Parathyroid adenoma (tissue), 2 donors: ENCODE data around the gene PRKAR1A.

ENCODE experiments used
- H2AFZ ChIP-seq: fragments of 300-600 bp; sonication (generic); one replicate; pipeline ENCODE4 v1.7.0; 2017; ENCODE audit warnings: antibody characterized with exemption, mild to moderate bottlenecking
- H3K27ac ChIP-seq: fragments of 300-600 bp; sonication (generic); one replicate; pipeline ENCODE4 v1.7.0; 2017
- H3K27me3 ChIP-seq: fragments of 300-600 bp; sonication (generic); one replicate; pipeline ENCODE4 v1.7.0; 2017; ENCODE audit warnings: low read length; ENCODE audit not compliant: control insufficient read depth, insufficient read depth
- H3K36me3 ChIP-seq: fragments of 300-600 bp; sonication (generic); one replicate; pipeline ENCODE4 v1.7.0; 2017; ENCODE audit warnings: low read length; ENCODE audit not compliant: control insufficient read depth, insufficient read depth
- H3K4me1 ChIP-seq: fragments of 300-600 bp; sonication (generic); one replicate; pipeline ENCODE4 v1.7.0; 2017; ENCODE audit warnings: control low read depth
- H3K4me2 ChIP-seq: fragments of 300-600 bp; sonication (generic); one replicate; pipeline ENCODE4 v1.7.0; 2017; ENCODE audit warnings: low read length
- H3K4me3 ChIP-seq: fragments of 300-600 bp; sonication (generic); one replicate; pipeline ENCODE4 v1.7.0; 2017; ENCODE audit warnings: low read depth, low read length
- H3K79me2 ChIP-seq: fragments of 300-600 bp; sonication (generic); one replicate; pipeline ENCODE4 v1.7.0; 2017; ENCODE audit warnings: control low read depth
- H3K9ac ChIP-seq: fragments of 300-600 bp; sonication (generic); one replicate; pipeline ENCODE4 v1.7.0; 2017; ENCODE audit warnings: mild to moderate bottlenecking
- H3K9me3 ChIP-seq: fragments of 300-600 bp; sonication (generic); one replicate; pipeline ENCODE4 v1.7.0; 2017; ENCODE audit warnings: low read length; ENCODE audit not compliant: control insufficient read depth
- CTCF ChIP-seq: fragments of 300-600 bp; sonication (generic); IDR thresholded peaks from one replicate; pipeline ENCODE4 v1.7.0; 2017; ENCODE audit warnings: antibody characterized with exemption, mild to moderate bottlenecking
- donor health status: primary hyperparathyroidism.

The PRKAR1A gene

GRCh38 chr17:68573338-68573737, 61.1 kb downstream of the PRKAR1A start:
- H3K27ac ChIP-seq, result no peak overlapping the region
- H3K36me3 ChIP-seq, result no peaks in the 10 kb centered on the region
- no peaks in the 10 kb centered on the region for H3K4me1 ChIP-seq
- H3K4me3 ChIP-seq, result no peak overlapping the region
- H2AFZ ChIP-seq, result no peak overlapping the region
- H3K27me3 ChIP-seq, result no peaks in the 10 kb centered on the region
- H3K9ac ChIP-seq, result no peak overlapping the region
- H3K79me2 ChIP-seq, result no peaks in the 10 kb centered on the region
- no peaks in the 10 kb centered on the region for H3K9me3 ChIP-seq
- no peak overlapping the region for H3K4me2 ChIP-seq
- TF ChIP-seq CTCF, result no peak

DNA sequence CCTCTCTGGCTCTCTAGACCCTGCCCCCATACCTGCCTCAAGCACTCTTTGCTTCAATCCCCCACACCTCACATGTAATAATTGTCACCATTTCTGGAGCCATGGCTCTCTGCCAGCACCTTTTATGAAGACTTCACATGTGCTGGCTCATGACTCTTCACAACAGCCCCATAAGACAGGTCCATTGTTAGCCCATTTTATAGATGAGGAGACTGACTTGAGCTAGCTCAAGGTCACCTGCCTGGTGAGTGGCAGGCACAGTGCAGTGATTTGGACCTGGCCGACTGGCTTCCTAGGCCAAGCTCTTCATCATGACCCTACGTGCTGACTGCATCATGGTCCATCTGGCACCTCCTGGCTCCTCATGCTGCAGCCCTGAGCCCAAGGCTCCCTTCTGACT, 63.9 kb downstream of the PRKAR1A start:
- H3K4me2 ChIP-seq, result no peak overlapping the region
- no peaks in the 10 kb centered on the region for H3K4me1 ChIP-seq
- H3K36me3 ChIP-seq, result no peaks in the 10 kb centered on the region
- H3K9me3 ChIP-seq, result no peaks in the 10 kb centered on the region
- H3K4me3 ChIP-seq, result no peak overlapping the region
- no peak for TF ChIP-seq CTCF
- H2AFZ ChIP-seq, result no peak overlapping the region
- H3K27me3 ChIP-seq, result no peaks in the 10 kb centered on the region
- H3K9ac ChIP-seq, result no peak overlapping the region
- H3K79me2 ChIP-seq, result no peaks in the 10 kb centered on the region
- no peak overlapping the region for H3K27ac ChIP-seq

DNA sequence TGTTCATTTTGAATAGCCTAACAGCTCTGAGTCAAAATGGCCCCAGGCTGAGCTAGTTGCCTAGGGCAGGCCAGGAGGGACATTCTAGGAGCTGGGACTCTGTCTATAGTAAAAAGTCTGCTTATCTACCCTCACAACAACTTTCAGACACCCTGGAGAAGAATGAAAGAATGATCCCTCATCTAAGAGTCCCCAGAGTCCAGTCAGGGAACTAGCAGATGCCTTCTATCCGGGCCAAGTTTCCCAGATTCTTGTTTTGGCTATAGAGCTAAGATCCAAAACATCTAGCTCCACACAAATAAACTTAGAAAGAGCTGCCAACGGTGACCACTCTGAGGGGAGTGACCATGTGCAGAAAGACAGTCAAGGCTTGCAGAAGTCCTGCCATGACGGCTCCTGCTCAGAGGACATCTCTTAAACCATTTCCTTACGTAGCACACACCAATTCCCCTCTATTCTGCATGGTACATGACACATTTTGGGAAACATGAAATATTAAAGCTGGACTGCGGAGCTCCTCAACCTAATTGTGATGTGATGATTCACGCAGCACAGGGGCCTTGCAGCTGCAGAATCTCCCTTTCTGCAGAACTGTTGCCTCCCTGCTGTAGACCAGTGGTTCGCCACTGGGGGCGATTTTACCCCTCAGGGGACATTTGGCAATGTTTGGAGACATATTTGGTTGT, 64.7 kb downstream of the PRKAR1A start:
- no peak overlapping the region for H3K9ac ChIP-seq
- H3K4me1 ChIP-seq, result peaks cover 2% of the 10 kb centered on the region
- no peak overlapping the region for H3K4me2 ChIP-seq
- H3K36me3 ChIP-seq, result no peaks in the 10 kb centered on the region
- no peak for TF ChIP-seq CTCF
- no peaks in the 10 kb centered on the region for H3K9me3 ChIP-seq
- H3K79me2 ChIP-seq, result no peaks in the 10 kb centered on the region
- no peak overlapping the region for H3K27ac ChIP-seq
- H3K27me3 ChIP-seq, result no peaks in the 10 kb centered on the region
- H2AFZ ChIP-seq, result no peak overlapping the region
- H3K4me3 ChIP-seq, result no peak overlapping the region

DNA sequence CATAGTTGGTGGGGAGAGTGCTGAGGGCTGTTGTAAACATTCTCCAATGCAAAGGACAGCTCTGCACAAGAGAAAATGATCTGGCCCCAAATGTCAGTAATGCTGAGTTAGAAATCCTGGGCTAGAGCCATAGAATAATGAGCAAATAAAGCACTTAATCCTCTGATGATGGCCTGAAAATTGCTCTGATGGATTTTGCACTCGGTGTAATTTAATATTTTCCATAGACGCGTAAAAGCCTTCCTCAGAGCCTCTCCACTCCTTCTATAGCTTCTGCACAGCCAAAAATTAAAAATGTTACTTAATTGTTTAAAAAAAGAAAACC, 65.2 kb downstream of the PRKAR1A start:
- Histone ChIP-seq H3K4me1 (peaks cover 7% of the 10 kb centered on the region), H3K4me3 (no peak overlapping the region), H2AFZ (no peak overlapping the region), H3K9ac (no peak overlapping the region), H3K27ac (no peak overlapping the region), H3K9me3 (no peaks in the 10 kb centered on the region), H3K36me3 (no peaks in the 10 kb centered on the region), H3K4me2 (no peak overlapping the region), H3K27me3 (no peaks in the 10 kb centered on the region), H3K79me2 (no peaks in the 10 kb centered on the region)
- TF ChIP-seq CTCF, result no peak

DNA sequence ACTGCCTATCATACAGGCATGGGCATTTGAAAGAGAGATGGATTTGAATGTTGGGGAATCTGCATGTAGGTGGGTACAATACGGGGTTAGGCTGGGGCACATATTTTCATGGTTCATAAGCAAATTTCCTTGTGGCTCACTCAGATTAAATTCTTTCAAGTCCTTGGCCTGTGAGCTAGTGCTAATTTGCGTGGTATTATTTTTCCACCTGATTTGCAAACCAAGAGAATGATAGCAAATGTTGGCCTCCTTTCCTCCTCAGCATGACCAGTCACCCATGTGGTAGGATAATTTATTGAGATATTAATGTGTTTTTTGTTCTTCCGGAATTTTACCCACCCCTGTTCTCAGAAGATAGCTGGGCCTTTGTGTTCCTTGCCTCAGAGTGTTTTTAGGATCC, 66.0 kb downstream of the PRKAR1A start:
- Histone ChIP-seq H3K4me1 (peaks cover 7% of the 10 kb centered on the region), H3K27ac (no peak overlapping the region)
- no peak for TF ChIP-seq CTCF

More for the DNA sequence above, 66.0 kb downstream of the PRKAR1A start:
- no peaks in the 10 kb centered on the region for H3K9me3 ChIP-seq
- H3K9ac ChIP-seq, result no peak overlapping the region
- no peak overlapping the region for H2AFZ ChIP-seq
- H3K36me3 ChIP-seq, result no peaks in the 10 kb centered on the region
- no peaks in the 10 kb centered on the region for H3K79me2 ChIP-seq
- no peak overlapping the region for H3K4me2 ChIP-seq
- no peak overlapping the region for H3K4me3 ChIP-seq
- no peaks in the 10 kb centered on the region for H3K27me3 ChIP-seq
